GM19438 (cell line): ENCODE data around the gene NUDC.
"Not testable (repeated sequence)": the region's sequence is repeated elsewhere in the genome, so short reads cannot be mapped to it uniquely, and the experiment has no call there.

Source experiments
- ATAC-seq: cut with Tn5 transposase; IDR thresholded peaks from one replicate; pipeline ENCODE4 v1.9.1; 2021; ENCODE audit warnings: low read depth; ENCODE audit not compliant: unreplicated experiment

NUDC gene

DNA sequence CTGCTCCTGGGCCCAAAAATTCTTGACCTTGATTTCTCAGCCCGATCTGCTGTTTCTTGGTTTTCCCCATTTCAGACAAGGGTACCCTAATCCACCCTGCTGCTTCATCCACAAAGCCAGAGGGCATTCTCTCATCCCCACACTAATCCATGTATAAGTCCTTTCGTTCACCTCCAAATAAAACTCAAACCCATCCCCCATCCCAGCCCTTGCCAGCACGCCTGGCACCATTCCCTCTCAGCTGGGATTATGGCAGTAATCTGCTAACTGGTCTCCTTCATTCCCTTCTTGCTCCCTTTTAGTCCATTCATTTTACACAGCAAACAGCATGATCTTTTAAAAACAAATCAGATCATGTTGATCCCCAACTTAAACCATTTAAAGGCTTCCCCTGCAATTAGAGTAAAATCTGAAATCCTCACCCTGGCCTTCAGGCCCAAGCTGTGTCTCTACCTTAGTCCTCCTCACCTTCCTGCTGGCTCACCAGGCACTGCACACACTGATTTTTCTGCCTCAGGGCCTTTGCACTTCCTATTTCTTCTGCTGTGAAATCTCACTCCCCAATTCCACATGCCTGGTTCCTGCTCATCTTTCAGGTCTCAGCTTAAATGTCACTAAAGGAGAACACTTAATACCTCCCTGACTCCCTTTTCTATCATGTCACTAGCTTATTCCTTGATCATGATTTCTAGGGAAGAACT is 59.8 kb downstream of the NUDC start:
- ATAC-seq: no peak

DNA sequence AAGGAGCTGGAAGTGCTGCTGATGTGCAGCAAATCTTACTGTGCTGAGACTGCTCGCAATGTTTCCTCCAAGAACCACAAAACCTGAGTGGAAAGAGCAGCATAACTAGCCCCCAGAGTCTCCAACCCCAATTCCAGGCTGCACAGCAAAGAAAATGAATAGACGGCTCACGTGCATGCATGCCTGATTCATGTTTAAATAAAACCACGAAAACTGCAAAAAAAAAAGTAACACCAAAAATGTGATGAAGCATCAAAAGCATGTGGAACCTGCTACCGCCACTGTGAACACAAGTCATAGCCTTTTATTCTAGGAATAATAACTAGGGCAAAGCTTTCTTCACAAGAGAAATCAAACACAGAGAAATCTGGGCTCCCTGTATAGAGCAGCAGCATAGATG is 62.3 kb downstream of the NUDC start:
- ATAC-seq: no peak

- ATAC-seq: no peak
Measured at GRCh38 chr1:26984291-26984690, 62.7 kb downstream of the NUDC start.

GRCh38 chr1:26986658-26987057 is 65.1 kb downstream of the NUDC start:
- ATAC-seq: no peak

GRCh38 chr1:26989403-26990109 is 68.0 kb downstream of the NUDC start:
- not testable (repeated sequence) for ATAC-seq

DNA sequence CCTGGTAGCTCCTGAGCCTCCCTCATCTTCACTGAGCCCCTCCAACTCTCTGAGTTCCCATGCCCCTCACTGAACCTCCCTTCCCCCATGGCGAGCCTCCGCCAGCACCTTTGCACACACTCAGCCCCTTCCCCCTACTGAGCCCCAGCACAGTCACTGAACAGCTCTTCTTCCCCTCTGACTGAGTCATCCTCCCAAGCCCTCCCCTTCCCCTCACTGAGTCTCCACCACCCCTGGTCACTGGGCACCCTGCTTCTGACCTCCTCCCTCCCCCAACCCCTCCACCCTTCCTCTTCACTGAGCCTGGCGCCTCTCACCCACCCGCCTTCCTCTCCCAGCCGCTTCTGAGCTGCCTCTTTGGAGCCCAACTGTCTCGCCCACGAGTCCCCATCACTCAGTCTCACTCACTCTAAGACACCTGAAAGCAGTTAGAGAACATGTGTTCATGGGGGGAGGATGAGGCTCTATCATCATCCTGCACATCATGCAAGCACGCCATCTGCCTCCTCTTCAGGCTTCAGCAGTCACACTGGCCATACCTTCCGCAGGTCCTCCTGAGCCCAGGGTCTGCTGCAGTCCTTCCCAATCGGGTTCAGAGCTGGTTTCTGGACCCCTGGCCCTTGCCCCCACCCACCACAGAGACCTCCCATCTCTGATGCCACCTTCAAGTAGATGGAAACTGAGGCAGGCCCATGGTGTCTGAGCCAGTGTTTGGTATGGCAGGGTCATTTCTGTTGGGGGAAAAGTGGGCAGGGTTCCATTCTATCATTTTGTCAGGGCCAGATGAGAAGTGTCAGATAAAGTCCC is 70.0 kb downstream of the NUDC start:
- no peak for ATAC-seq

DNA sequence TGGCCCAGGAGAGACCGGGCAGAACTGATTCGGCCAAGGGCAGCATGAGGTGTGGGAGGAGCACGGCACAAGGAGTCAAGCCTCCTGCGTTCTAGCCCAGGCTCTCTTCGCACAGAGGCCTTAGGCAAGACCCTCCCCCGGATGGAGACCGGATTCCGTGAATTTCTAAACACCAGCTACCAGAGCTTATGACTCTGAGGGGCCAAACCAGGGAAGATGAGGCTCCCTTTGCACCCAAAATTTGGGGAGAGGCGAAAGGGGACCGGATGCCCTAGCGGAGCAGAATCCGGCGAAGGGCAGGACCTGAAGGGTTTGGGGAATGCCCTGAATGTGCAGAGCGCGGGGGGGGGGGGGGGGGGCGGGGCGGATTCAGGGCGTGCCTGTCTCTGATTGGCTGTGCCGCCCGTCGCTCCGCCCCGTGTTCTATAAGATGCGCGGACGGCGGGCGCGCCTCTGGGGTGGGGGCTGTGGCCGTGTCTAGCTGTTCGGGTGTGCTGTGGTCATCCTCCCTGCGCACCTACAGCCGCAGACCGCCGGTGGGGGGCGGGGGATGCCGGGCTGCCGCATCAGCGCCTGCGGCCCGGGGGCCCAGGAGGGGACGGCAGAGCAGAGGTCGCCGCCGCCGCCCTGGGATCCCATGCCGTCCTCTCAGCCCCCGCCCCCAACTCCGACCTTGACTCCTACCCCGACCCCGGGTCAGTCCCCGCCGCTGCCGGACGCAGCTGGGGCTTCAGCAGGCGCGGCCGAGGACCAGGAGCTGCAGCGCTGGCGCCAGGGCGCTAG is 71.9 kb downstream of the NUDC start, which contains the start of gene TRNP1:
TSS of gene TRNP1 (plus strand) at position 456 of the 783 bp plus-strand sequence. CDS start at position 551, 95 bp downstream.
- ATAC-seq: no peak

DNA sequence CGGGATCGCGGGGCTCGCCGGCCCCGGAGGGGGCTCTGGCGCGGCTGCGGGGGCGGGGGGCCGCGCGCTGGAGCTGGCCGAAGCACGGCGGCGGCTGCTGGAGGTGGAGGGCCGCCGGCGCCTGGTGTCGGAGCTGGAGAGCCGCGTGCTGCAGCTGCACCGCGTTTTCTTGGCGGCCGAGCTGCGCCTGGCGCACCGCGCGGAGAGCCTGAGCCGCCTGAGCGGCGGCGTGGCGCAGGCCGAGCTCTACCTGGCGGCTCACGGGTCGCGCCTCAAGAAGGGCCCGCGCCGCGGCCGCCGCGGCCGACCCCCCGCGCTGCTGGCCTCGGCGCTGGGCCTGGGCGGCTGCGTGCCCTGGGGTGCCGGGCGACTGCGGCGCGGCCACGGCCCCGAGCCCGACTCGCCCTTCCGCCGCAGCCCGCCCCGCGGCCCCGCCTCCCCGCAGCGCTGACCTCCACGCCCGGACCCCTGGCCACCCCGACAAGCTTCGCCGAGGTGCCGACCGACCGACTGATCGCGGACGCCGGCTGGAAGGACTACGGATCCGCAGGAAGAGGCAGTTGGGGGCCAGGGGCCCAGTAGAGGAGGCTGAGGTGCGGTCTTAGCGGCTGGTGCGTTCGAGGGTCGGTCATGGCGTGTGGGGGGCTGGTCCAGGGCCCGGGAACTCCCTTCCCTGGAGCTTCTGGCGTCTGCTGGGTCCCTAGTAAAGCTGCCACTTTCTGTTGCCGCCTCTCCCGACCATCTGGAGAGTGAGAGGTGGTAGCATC is 72.7 kb downstream of the NUDC start:
- ATAC-seq: no peak

DNA sequence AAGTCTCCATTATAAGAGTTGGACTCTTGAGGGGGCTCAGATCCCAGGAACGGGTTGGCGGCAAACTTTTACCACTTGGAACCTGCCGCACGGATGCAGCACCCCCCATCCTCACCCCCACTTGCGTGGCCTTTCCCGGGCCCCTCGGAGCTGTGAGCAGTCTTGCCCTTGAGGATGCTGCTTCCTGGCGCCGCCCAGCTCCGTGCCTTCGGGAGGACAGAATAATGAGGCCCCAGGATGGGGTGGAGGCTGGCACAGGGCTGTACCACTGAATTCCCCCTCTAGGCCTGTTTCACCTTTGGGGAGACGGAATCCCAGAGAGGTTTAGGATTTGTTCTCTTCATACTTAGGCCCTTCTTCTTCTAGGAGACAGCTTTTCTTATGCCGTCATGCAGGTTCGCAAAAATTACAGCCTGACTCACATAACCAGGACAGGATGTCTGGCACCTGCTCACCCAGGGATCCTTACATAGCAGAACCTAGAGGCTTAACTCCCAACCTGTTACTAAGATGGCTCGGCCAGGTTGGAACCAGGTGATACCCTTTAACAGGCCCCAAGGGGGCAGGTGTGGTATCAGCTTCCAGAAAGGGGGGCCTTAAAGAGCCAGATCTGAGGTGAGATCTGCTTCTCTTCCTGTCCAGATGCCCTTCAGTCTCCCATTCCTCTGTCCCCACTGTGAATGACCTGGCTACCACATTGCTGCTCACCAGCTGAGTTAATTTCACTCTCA is 73.4 kb downstream of the NUDC start:
- no peak for ATAC-seq

GRCh38 chr1:26996024-26996423 is 74.5 kb downstream of the NUDC start:
- ATAC-seq: no peak
